ENCODE results near the gene ALPL. TPM values are rescaled to one million over a fixed set of nuclear protein-coding genes. Genes with fewer than 3 reads are reported as not detected.

The ALPL gene
- total and polyA plus RNA-seq, 10 of the 15 experiments (the other 5 are each of a cell fraction or from before 2014, with no cell fraction given), result 0.07 to 0.59 (median 0.31) TPM; not detected in 2

- TF ChIP-seq, protein P1, sequence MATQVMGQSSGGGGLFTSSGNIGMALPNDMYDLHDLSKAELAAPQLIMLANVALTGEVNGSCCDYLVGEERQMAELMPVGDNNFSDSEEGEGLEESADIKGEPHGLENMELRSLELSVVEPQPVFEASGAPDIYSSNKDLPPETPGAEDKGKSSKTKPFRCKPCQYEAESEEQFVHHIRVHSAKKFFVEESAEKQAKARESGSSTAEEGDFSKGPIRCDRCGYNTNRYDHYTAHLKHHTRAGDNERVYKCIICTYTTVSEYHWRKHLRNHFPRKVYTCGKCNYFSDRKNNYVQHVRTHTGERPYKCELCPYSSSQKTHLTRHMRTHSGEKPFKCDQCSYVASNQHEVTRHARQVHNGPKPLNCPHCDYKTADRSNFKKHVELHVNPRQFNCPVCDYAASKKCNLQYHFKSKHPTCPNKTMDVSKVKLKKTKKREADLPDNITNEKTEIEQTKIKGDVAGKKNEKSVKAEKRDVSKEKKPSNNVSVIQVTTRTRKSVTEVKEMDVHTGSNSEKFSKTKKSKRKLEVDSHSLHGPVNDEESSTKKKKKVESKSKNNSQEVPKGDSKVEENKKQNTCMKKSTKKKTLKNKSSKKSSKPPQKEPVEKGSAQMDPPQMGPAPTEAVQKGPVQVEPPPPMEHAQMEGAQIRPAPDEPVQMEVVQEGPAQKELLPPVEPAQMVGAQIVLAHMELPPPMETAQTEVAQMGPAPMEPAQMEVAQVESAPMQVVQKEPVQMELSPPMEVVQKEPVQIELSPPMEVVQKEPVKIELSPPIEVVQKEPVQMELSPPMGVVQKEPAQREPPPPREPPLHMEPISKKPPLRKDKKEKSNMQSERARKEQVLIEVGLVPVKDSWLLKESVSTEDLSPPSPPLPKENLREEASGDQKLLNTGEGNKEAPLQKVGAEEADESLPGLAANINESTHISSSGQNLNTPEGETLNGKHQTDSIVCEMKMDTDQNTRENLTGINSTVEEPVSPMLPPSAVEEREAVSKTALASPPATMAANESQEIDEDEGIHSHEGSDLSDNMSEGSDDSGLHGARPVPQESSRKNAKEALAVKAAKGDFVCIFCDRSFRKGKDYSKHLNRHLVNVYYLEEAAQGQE (IDR thresholded peaks at IDR 0.05; ENCODE audit: low read depth, low read length), result no peak
- TF ChIP-seq HCFC1 (IDR thresholded peaks at IDR 0.05; ENCODE audit: low read length), result no peak
- TF ChIP-seq EP300 (IDR thresholded peaks at IDR 0.05; ENCODE audit: borderline replicate concordance in 1 of 2, control insufficient read depth in 1 of 2, low read depth in 2 of 2, low read length in 2 of 2), result 0 out of 4 replicates have a peak, but pooled peaks of 1 of the 2 experiments have one; percentile 26
- no peak for TF ChIP-seq E2F4 (IDR thresholded peaks at IDR 0.05; ENCODE audit: low read depth, low read length)
- TF ChIP-seq MTA2 (IDR thresholded peaks at IDR 0.05; ENCODE audit: low read depth), result peak; percentile 94
- no peak for TF ChIP-seq YBX1 (IDR thresholded peaks at IDR 0.05)
- TF ChIP-seq NR2F1 (conservative IDR thresholded peaks at IDR 0.05), result peak; percentile 39
- TF ChIP-seq TBL1XR1 (IDR thresholded peaks at IDR 0.05; ENCODE audit: low read depth, low read length), result no peak
- no peak for TF ChIP-seq WRNIP1 (IDR thresholded peaks at IDR 0.05; ENCODE audit: borderline replicate concordance, low read depth, low read length)
- TF ChIP-seq EED (IDR thresholded peaks at IDR 0.05; ENCODE audit: low read depth), result no peak
- TF ChIP-seq BACH1 (IDR thresholded peaks at IDR 0.05; ENCODE audit: borderline replicate concordance), result no peak
- TF ChIP-seq HDAC6 (IDR thresholded peaks at IDR 0.05; ENCODE audit: unreplicated experiment), result no peak
- no peak for TF ChIP-seq ZBTB4 (CRISPR knock-in tag; IDR thresholded peaks at IDR 0.05)
These were observed 17.2 kb downstream of the ALPL start (continued) for GRCh38 chr1:21526441-21526840.

Data from GM12878 (cell line).